Inflammatory macrophage treated with lipopolysaccharide for 1 hour (primary cell): ENCODE measurements around the gene NBPF20.
A peak's percentile ranks its signal among the peaks of the same experiment; 100 is the strongest.
"Not testable (repeated sequence)": the region's sequence is repeated elsewhere in the genome, so short reads cannot be mapped to it uniquely, and the experiment has no call there.

ENCODE experiments used
- DNase-seq, 2 donors: peaks; one replicate each; pipeline ENCODE4 v3.0.0-alpha.2; 2020 to 2022

NBPF20 gene, protein sequence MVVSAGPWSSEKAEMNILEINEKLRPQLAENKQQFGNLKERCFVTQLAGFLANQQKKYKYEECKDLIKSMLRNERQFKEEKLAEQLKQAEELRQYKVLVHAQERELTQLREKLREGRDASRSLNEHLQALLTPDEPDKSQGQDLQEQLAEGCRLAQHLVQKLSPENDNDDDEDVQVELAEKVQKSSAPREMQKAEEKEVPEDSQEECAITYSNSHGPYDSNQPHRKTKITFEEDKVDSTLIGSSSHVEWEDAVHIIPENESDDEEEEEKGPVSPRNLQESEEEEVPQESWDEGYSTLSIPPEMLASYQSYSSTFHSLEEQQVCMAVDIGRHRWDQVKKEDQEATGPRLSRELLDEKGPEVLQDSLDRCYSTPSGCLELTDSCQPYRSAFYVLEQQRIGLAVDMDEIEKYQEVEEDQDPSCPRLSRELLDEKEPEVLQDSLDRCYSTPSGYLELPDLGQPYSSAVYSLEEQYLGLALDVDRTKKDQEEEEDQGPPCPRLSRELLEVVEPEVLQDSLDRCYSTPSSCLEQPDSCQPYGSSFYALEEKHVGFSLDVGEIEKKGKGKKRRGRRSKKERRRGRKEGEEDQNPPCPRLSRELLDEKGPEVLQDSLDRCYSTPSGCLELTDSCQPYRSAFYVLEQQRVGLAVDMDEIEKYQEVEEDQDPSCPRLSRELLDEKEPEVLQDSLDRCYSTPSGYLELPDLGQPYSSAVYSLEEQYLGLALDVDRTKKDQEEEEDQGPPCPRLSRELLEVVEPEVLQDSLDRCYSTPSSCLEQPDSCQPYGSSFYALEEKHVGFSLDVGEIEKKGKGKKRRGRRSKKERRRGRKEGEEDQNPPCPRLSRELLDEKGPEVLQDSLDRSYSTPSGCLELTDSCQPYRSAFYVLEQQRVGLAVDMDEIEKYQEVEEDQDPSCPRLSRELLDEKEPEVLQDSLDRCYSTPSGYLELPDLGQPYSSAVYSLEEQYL (N-terminal part only)

DNA sequence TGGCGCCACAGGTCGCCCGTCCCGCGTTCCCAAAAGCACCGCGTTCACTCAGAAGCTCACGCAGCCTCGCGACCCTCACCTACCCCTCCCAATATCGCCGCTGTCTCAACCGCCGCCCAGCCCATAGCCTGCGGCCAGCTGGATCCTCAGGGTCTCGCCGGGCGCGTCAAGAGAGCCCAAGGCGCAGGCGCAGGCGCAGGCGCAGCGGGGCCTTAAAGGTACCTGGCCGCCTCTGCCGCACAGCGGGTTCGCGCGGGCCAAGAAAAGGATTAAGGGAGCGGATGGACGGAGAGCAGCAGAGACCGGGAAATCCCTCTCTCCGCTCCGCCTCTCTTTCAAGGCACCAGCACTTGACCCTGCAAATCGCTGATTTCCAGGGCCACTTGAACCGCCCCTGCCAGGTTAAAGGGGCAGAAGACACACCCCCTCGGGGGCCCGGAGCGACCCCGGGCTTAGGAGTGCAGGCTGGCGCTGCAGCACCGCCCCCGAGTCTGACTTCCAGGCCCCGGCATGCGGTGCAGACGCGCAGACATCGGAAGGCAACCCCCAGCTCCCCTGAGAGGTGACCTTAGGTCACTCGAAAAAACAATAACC is at the start of gene NBPF20:
TSS of gene NBPF20 (minus strand) at position 168 of the 594 bp plus-strand sequence. CDS start 20,331 bp downstream, outside the sequence.
- peak; percentile 34 to 57 for DNase-seq

DNA sequence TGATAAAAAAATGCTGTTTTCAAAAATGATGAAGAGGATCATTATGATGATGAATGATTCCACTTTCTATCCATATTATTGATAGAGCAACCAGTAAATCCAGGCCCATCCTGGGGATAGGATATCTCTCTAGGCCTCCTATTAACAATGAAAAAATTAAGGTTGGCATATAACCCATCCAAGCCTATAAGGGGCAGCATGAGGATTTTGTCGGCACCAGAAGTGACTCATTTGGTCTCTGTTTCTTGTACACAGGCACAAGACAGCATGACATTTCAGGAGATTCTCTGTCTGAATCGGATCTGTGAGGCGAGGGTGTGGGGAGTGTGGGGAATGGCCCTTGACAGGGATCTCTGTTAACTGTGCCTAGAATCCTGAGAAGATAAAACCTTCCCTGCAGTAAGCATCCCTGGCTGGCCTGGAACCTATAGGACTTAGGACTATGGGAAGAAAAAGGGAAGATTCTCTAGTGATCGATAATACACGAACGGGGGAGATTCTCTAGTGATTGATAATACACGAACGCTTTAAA is 49.5 kb upstream of the NBPF20 start:
- DNase-seq = not testable (repeated sequence)

DNA sequence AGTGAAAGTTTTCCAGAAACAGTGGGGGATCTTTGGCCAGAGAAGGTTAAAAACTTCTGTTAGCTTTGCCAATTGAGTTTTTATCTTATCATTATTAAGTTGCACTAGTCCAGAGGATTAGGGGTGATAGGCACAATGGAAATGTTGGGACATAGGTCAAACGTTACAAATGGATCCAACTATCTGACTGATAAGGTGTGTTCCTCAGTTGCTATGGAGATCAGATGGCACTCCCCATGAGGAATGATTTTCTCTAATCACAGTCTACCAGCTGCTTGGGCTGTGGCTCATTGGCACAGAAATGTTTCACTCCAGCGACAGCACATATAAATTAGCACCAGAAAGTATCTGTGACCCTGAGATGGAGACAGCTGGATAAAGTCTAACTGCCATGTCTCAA is 47.3 kb upstream of the NBPF20 start:
- peak; percentile 16 to 33 for DNase-seq

DNA sequence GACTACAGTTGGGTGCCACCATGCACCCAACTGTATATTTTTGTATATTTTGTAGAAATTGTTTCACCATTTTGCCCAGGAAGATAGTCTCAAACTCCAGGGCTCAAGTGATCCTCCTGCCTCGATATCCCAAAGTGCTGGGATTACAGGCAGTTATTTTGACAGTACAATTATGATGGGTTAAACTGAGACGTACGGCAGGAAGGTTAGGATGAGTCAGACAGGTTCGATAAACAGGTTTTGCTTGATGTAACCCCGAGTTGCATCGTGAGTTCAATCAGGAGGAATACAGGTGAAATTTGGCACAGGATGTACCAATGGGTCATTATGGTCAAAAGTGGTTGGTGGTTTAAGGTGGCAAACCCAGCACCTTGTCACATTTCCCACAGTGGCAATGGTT is 46.0 kb upstream of the NBPF20 start:
- not testable (repeated sequence) for DNase-seq

DNA sequence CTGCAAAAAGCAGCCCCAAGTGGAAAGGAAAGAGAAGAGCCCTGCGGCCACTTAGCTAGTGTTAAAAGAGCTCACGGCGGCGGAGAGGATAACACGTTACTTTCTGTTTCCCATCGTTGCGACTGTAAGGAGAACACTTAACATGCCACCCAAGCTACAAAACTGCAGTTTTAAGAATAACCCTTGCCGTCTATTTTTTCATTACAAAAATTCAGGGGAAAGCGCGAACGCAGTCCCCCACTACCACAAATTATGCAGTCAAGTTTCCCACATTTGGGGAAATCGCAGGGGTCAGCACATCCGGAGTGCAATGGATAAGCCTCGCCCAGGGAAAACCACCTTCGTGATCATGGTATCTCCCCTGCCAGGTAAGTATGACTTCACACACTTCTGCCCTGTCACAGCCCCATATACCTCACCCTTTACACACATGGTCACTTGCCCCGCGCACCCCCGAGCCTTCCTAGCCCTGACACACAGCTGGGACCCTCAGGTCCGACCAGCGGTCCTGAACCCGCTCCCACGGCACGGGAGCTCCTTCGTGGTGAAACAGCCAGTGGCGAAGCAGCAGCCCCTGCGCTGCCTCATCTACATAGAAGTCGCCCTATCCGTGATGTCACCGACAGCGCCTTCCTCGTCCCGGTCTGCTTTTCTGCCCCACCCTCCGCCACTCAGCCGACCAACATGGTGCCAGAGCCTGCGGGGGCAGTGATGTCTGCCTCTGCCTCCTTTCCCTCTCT is 40.2 kb upstream of the NBPF20 start:
- DNase-seq = peak; percentile 92 to 96

DNA sequence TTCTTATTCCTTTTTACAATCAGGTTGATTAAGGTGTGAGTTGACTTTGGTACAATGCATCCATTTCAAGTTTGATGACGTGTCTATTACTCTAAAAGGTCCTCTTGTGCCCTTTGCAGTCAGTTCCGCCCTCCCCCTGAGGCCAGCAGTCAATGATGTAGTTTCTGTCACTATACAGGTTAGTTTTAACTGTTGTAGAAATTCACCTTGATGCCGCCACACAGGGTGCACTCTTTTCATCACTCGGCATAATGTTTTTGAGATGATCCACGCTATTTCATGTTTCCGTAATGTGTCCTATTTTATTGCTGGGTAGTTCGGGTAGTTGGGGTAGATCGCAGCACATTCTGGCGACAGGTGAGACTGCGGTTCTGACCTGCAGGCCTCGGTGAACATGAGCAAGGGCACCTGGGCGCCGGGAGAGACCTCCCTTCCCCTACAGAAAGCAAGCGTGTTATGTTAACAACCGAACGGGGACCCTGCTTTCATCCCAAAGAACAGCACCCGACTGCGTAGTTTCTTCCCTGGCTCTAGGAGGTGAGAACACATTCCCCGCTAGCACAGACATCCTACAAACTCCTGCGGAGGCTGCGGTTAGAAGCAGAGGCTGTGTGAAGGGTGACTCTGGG is 39.4 kb upstream of the NBPF20 start:
- not testable (repeated sequence) for DNase-seq

DNA sequence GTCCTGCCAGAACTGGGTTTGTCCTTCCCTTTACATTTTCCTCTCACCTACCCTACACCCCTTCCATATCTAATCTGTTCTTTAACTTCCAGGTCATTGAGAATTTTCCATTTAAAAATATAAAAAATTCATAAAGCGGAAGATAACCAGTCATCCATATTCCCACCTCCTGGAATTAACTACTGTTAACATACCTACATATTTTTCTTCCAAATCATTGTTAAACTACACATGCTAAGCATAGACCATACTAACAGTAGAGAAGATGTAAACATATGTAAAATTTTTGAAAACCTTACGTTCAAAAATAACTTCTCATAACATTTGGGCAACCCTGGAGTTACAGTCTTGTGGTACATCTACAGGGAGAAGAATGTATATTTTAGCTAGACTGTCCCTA is 38.6 kb upstream of the NBPF20 start:
- not testable (repeated sequence) for DNase-seq

DNA sequence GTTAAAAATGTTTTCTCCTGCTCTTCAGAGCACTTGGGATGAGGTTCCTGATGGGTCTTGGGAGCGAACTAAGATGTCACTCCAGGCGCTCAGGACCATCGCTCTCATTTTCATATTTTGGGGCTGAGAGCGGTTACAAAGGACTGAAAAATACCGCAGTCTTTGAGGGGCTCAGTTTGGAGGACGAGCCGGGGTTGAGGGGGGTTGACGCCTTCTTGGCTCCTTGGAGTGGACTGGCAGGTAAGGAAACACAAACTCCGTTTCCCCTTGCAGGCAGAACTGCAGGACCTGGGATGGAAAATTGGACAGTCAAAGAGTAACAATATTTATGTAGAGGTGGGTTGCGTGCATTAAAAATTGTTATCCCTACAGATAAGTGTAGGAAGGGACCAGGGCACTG is 35.3 kb upstream of the NBPF20 start:
- not testable (repeated sequence) for DNase-seq

DNA sequence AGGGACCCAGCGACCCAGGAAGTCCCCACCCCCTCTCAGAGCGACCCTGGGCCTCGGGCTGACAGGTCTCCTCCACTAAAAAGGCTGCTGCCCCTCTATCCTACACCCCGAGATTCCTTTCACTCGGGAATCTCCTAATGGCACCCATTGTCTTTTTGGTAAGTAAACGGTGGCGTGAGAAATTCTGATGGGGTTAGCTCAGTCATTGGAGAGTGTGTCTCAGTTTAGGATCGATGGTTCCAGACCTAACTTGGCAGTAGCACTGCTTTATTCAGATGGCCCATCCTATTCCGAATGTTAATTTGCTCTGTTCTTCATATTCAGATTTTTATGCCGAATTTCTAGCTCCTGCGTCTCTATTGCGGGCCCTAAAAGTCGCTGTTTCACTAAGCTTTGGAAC is 34.6 kb upstream of the NBPF20 start:
- not testable (repeated sequence) for DNase-seq

DNA sequence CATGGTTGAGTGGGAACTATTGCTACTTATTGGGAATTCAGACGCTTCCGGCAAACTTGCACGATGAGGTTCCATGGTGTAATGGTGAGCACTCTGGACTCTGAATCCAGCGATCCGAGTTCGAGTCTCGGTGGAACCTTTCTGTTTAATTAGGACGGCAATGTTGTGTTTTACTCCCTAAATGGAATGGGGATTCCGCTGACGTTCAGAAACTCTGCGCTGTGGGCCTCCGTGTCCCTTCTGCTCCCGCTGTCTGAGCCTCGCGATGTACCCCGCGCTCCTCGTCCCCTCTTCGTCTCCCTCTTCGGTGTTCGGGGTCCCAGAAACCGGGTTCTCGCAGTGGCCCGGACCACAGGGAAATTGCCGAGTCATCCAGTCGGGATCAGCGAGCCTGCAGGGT is 34.2 kb upstream of the NBPF20 start:
- not testable (repeated sequence) for DNase-seq

DNA sequence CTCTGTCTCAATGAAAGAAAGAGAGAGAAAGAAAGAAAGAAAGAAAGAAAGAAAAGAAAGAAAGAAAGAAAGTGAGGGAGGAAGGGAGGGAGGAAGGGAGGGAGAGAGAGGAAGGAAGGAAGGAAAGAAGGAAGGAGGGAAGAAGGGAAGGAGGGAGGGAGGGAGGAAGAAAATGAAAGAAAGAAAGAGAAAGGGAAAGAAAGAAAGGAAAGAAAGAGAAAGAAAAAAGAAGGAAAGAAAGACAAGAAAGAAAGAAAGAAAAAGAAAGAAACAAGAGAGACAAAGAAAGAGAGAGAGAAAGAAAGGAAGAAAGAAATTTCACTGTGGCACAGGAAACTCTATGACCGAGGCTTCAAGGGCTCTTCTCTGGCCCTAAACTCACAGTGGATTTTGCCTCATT is 33.7 kb upstream of the NBPF20 start:
- not testable (repeated sequence) for DNase-seq

DNA sequence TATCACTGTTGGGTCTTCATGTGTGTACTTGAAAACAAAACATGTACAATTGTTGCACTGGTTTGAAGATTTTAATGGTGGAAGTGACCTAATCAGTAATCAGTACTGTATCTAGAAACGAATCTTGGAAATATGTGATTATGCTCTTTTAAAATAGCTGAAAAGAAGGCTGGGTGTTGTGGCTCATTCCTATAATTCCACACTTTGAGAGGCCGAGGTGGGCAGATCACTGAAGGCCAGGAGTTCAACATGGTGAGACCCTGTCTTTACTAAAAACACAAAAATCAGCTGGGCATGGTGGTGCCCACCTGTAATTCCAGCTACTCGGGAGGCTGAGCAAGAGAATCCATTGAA is 29.4 kb upstream of the NBPF20 start:
- not testable (repeated sequence) for DNase-seq

DNA sequence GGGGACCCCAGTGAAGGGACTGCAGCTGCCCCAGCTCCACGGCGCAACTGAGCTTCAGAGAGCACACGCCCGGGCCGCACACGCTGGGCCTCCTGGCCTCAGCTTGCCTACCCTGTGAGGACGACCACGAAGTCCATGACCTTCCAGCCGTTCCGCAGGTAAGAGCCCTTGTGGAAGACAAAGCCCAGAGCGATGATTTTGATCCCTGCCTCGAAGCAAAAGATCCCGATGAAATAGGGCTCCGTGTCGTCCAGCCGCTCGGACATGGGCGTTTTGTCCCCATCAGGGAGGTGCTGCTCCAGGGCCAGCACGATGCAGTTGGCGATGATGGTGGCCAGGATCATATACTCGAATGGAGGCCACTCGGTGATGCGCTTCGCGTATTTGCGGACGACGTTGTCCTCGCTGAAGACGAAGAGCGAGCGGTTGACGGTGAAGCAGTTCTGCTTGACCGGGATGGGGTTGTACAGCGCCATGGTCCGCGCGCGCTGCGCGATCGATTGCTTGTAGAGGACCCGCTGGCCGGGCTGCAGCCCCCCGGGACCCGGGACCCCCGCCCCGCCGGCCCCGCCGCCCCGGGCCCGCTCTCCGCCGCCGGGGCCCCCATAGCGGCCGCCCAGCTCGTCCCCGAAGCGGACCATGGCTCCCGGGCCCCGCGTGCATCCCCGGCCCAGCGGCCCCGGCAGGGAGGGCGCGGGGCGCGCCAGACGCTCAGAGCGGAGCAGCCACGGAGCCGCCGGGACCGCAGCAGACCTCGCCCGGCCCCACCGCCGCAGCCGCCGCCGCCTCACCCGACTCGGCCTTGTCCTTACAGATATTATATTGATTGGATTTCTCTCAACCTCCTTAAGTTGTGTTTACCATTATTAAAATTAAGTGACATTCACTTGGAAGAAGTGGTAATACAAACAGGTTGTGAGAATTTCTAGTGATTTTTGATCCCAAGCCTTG is 28.7 kb upstream of the NBPF20 start:
- DNase-seq = not testable (repeated sequence)

DNA sequence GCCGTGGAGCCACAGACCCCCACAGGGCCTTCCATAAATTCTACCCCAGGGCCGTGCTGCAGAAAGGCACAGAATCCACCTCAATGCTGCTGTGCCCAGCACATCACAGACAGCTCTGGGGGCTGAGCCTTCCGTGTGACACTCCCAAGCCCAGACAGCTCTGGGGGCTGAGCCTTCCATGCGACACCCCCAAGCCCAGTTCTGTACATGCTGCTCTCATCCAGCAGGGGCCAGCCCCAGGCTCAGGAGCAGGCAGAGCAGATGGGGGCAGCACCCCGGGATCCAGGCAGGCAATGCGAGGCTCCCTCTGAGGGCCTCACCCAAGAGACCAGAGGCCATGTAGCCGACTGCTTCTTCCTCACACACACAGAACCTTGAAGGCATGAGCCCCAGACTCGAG is 27.1 kb upstream of the NBPF20 start:
- DNase-seq = not testable (repeated sequence)

DNA sequence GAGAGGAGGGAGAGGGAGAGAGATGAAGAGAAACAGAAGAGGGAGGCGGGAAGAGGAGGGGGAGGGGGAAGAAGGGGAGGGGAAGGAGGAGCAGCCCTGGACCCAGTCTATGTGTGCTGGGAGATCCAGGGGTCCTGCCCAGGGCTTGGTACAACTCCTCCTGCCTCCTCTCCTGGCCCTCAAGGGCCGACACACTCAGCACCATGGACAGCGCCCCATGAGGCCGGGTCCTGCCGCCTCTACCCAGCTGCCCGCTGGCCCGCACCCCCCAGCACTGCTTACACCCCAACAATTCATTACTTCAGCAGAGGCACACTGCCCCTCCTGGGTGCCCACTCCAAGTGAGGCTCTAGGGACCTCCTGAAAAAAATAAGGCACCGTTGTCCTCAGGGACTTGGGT is 26.5 kb upstream of the NBPF20 start:
- DNase-seq = peak in 1 of 2 donors; percentile 15

DNA sequence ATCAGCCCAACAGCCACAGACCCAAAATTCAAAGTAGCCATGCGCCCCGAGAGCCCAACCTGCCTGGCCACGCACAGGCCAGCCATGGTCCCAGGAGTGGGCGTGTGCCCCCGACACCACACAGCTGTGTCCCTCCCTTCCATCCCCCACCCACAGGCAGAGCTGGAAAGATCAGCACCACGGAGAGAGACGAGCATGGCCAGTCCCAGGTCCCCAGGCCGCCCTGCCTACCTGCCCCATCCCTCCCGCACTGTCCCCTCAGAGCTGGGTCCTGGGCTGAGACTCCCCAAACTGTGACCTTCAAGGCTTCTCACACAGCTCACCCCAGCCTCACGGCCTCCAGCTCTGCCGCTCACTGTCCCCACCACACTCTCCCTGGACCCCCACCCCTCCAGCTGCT is 19.8 kb upstream of the NBPF20 start:
- DNase-seq = not testable (repeated sequence)

DNA sequence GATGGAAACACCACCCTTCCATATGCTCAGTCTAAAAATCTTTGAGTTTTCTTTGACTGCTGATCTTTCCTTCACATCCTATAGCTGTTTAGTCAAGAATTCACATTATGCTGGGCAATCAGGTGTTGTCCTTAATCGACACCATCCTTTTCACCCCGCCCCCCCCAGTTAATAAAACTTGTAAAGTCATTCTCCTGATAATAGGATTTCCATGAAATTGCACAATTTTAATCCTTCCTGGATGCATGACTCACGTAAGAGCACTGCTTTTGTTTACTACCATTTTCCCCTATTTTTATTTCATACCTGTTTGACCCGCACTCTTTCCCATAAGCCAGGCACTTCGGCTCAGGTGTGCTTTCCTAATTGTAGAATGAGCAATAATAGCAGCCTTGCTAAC is 16.9 kb upstream of the NBPF20 start:
- not testable (repeated sequence) for DNase-seq

DNA sequence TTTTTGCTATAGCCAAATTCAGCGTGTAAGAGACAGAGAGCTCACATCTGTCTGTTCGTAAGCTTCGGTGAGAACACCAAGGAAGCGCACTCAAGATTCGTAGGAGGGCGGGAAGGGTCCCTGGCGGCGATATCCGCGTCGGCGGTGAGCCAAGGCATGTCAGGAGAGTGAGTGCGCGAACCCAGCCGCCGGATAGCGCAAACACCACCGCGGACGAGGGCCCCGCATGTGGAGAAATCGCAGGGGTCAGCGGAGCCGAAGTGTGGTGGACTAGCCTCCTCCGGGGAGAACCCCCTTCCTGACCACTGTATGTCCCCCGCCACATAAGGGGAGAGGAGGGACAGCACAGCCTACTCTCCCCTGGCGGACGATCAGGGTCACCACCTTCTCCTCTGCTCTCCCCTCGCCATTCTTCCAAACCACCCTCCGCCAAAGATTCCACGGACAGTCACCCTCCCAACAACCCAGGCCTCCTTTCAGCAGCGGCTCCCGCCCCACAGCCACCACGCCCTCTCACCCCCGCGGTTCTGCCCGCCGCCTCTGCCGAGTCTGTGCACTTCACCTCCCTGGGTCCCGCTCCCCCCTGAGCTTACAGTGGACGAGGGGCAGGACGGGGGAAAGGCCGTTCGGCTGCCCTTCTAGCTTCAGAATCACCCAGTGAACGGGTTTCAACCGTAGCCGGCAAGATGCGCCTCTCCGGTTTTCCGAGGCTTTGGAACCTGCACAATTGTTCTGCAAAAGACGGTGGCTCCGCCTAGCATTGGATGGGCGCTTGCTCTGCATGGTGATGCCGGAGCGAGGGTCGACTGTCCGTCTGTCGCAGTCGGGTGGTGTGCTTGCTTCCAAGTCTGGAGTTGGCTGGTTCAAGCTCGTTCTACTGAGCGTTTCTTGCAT is 6.2 kb upstream of the NBPF20 start:
- DNase-seq = not testable (repeated sequence)

DNA sequence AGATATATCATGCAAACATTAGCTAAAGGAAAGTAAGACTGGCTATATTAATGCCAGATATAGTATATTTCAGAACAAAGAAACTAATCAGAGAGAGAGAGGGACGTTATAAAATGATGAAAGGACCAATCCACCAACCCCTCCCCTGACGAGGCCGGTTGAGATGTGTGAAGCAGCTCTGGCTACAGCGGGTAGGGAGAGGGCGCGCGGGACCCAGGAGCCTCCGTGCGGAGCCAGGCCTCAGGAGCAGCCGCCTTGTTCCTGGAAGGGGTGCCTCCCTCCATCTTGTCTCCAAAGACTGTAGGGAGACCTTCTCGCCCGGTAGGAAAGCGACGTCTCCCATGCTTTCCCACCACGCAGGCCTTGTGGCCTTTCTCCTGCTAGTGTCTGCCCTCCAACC is 5.4 kb upstream of the NBPF20 start:
- not testable (repeated sequence) for DNase-seq
